GM11168 (cell line): Measurements from ENCODE around the gene SKOR1.

Source experiments
- in situ Hi-C: fragments of 300-500 bp; cut with MboI; formaldehyde crosslinking; loops from one replicate; pipeline ENCODE4 v1.12.0; 2022; ENCODE audit warnings: low sequenced_read_pairs; ENCODE audit not compliant: unreplicated experiment

SKOR1 gene, protein sequence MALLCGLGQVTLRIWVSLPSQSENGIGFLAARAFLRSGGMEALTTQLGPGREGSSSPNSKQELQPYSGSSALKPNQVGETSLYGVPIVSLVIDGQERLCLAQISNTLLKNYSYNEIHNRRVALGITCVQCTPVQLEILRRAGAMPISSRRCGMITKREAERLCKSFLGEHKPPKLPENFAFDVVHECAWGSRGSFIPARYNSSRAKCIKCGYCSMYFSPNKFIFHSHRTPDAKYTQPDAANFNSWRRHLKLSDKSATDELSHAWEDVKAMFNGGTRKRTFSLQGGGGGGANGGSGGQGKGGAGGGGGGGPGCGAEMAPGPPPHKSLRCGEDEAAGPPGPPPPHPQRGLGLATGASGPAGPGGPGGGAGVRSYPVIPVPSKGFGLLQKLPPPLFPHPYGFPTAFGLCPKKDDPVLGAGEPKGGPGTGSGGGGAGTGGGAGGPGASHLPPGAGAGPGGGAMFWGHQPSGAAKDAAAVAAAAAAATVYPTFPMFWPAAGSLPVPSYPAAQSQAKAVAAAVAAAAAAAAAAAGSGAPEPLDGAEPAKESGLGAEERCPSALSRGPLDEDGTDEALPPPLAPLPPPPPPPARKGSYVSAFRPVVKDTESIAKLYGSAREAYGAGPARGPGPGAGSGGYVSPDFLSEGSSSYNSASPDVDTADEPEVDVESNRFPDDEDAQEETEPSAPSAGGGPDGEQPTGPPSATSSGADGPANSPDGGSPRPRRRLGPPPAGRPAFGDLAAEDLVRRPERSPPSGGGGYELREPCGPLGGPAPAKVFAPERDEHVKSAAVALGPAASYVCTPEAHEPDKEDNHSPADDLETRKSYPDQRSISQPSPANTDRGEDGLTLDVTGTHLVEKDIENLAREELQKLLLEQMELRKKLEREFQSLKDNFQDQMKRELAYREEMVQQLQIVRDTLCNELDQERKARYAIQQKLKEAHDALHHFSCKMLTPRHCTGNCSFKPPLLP

GRCh38 chr15:67824976-67825880 lies at the start of gene SKOR1:
TSS of gene SKOR1 (plus strand) at chr15:67825509. CDS start at chr15:67825603, 94 bp downstream.
- in situ Hi-C loops = no loop called here

GRCh38 chr15:67775998-67776397 lies 49.3 kb upstream of the SKOR1 start:
- in situ Hi-C loops = no loop called here

- in situ Hi-C loops = no loop called here
These were observed 48.7 kb upstream of the SKOR1 start for GRCh38 chr15:67776600-67776999.

- in situ Hi-C loops = no loop called here
These were observed 48.2 kb upstream of the SKOR1 start for GRCh38 chr15:67777071-67777470.

GRCh38 chr15:67777773-67778172 lies 47.5 kb upstream of the SKOR1 start:
- in situ Hi-C loops = no loop called here

GRCh38 chr15:67778968-67779548 lies 46.3 kb upstream of the SKOR1 start:
- in situ Hi-C loops = no loop called here

GRCh38 chr15:67779549-67780111 lies 45.7 kb upstream of the SKOR1 start:
- in situ Hi-C loops = loop anchor here (10.0 kb wide), 1 partner anchor 55 kb away; no protein-coding TSS in a partner anchor

DNA sequence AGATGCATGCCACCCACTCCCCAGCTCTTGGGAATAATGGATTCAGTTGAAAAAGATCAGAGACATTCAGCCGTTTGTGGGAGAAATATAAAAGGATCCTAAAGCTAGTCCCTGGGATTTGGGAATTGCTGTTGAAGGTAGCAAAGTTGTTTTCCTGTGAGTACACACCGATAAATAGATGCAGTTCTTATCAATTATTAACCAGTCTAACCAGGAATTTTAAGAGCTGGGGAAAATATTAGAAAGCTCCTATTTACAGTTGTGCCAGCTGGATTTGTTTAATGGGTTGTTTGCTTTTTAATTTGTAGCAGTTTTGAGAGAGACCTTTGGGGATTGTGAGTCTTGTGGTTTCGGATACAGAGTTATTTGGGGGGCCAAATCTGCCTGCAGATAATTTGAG lies 44.2 kb upstream of the SKOR1 start:
- in situ Hi-C loops = loop anchor here (10.0 kb wide), 1 partner anchor 54 kb away; no protein-coding TSS in a partner anchor

DNA sequence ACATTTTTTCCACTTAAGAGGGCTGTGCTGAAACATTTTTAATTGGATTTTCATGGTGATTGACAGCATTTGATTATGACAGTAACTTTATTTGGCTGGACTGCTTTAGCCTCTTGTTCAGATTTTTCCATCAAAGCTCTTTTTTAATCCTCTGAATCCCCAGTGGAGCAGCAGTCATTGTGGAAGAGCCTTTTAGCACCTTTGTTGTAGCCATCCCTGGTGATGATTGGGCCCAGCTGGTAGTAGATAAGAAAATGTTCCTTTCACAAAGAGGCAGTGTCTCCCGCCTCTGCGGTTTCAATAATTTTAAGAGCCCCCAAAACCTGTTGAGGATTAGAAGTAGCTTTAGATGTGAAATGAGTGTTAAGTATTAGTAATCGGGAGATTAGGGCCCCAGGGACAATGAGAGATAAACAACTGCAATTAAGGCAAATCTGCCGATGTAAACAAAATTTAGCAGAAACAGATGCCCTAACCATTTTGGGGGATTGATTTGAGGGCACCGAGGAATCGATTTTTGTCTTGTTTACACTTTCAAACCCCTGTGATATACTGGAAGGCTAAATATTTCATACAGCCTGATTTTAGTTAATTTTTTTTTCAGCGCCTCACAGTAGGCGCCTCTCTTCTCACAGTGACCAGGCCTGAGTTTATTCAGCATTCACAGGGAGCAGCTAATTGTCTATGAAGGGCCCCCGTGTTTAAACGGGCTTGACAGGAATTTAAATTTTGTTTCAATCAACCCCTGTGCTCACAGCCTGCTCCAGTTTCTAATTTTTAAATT lies 43.2 kb upstream of the SKOR1 start:
- in situ Hi-C loops = loop anchor here (10.0 kb wide), 1 partner anchor 53 kb away; no protein-coding TSS in a partner anchor

DNA sequence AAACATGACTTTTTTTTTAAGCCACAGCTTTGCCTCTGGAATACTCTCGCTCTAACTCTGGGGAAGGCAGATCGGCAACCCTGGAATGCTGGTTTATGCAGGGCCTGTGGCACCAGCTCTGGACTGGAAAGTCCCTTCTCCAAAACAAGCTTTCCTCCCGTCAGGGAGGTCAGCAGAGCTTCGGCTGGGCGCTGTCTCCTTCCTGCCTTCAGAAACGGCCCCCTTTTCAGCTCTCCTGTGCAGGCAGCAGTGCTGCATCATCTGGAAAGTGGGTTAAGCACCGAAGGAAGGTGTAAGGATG lies 42.7 kb upstream of the SKOR1 start:
- in situ Hi-C loops = loop anchor here (10.0 kb wide), 1 partner anchor 52 kb away; no protein-coding TSS in a partner anchor

GRCh38 chr15:67783303-67783702 lies 42.0 kb upstream of the SKOR1 start:
- in situ Hi-C loops = loop anchor here (10.0 kb wide), 1 partner anchor 51 kb away; no protein-coding TSS in a partner anchor

GRCh38 chr15:67784090-67784781 lies 41.1 kb upstream of the SKOR1 start:
- in situ Hi-C loops = loop anchor here (10.0 kb wide), 1 partner anchor 51 kb away; no protein-coding TSS in a partner anchor

GRCh38 chr15:67784856-67785430 lies 40.4 kb upstream of the SKOR1 start:
- in situ Hi-C loops = loop anchor here (10.0 kb wide), 1 partner anchor 50 kb away; no protein-coding TSS in a partner anchor

DNA sequence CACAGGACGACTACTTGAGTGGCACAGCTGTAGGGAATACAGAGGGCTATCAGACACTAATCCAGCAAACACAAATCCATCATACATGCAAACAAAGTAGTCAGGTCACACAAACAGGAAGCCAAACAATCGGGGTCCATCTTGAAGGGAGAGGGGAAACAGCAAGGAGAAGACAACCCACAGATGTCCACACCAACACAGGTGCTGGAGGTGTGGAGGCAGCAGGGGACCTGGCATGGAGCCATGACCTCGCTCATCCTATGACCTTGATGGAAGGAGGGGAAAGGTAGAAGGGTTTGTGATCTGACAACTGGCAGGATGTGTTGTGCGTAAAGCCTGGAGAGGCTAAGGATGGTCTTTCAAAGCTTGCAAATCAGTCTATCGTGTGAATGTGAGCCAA lies 39.9 kb upstream of the SKOR1 start:
- in situ Hi-C loops = loop anchor here (10.0 kb wide), 1 partner anchor 49 kb away; no protein-coding TSS in a partner anchor

DNA sequence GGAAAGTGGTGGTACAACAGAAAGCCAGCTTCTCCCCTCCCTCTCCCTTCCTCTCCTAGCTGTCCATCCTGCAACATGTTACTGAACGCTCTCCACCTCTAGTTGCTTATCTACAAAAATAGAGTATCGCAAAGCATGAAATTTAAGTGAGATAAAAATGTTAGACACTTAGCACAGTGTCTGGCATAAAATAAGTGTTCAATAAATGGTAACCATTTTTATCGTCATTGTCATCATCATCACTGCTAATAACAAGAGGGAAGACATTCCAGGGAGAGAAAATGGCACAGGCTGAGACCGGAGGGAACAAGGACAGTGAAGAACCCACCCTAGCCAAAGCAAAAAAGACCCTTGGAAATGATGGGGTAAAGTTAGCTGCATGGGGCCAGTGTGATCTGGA lies 38.7 kb upstream of the SKOR1 start:
- in situ Hi-C loops = loop anchor here (10.0 kb wide), 1 partner anchor 48 kb away; no protein-coding TSS in a partner anchor

DNA sequence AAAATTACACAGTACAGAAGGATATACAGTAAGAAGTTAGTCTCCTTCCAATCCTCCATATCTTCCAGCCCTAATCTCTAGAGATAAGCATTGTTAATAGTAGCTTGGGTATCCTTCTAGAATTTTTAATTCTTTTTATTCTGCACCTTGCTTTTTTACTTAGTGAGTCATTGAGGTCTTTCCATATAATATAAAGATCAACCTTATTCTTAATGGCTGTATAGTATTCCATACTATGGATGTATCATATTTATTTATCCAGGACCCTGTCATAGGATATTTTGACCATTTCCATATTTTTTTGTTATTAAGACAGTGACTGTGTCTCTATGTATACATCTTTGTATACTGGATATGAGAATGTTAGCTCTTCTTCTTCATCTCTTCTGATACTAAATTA lies 36.3 kb upstream of the SKOR1 start:
- in situ Hi-C loops = loop anchor here (10.0 kb wide), 1 partner anchor 46 kb away; no protein-coding TSS in a partner anchor

- in situ Hi-C loops = no loop called here
These were observed 34.5 kb upstream of the SKOR1 start for GRCh38 chr15:67790610-67791319.
